22Rv1 (cell line): Measurements from ENCODE around the gene MGAT4C.

ENCODE experiments used
- H3K27ac ChIP-seq: fragments of 450-650 bp; 2 replicates; pipeline ENCODE4 v1.5.1; 2017
- CTCF ChIP-seq: fragments of 450-650 bp; IDR thresholded peaks from 2 replicates; pipeline ENCODE4 v1.5.1; 2017; ENCODE audit warnings: mild to moderate bottlenecking
- ZFX ChIP-seq: fragments of 450-650 bp; IDR thresholded peaks from 2 replicates; pipeline ENCODE4 v1.6.1; 2017; ENCODE audit warnings: antibody characterized with exemption, borderline replicate concordance

The MGAT4C gene

GRCh38 chr12:86044396-86044795, 211.8 kb downstream of the MGAT4C start:
- TF ChIP-seq CTCF = no peak
- TF ChIP-seq ZFX = no peak
- no peak overlapping the region for H3K27ac ChIP-seq

- TF ChIP-seq ZFX = no peak
- no peak for TF ChIP-seq CTCF
These were observed 214.1 kb downstream of the MGAT4C start for GRCh38 chr12:86042062-86042461.

GRCh38 chr12:86018361-86018760, 237.8 kb downstream of the MGAT4C start:
- TF ChIP-seq CTCF (no peak), ZFX (no peak)
- no peak overlapping the region for H3K27ac ChIP-seq

More at GRCh38 chr12:86042062-86042461, 214.1 kb downstream of the MGAT4C start:
- no peak overlapping the region for H3K27ac ChIP-seq

DNA sequence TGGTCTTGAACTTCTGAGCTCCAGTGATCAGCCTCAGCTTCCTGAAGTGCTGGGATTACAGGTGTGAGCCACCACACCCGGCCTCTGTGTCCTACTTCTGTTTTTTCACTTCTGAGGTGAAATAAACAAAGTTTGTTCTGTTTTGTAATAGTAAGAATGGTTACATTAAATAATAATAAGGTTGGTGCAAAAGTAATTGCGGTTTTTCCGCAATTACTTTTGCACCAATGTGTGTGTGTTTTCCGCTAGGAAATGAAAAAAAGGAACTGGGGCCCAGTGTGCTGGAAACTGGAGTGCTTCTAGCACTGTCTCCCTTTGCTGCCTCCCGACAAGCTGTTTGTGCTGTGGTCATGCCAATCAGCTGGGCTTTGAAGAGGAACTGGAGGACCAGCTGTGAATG, 241.2 kb downstream of the MGAT4C start:
- TF ChIP-seq ZFX (no peak), CTCF (no peak)

DNA sequence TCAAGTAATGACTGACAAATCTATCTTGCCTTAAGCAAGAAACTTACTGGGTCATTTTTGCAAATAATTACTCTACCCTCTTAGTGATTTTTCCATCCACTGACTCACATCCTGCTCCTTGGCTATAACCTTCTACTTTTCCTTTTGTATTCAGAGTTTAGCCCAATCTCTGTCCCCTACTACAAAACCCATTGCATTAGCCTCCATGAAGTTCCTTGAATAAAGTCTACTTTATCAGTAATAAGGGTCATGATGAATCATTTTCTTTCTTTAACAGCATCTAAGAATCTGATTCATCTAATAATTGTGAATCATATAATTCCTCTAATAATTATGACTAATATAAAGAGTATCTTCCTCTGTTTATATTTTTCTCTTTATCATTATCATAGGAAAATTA, 249.5 kb downstream of the MGAT4C start:
- H3K27ac ChIP-seq = no peak overlapping the region
- TF ChIP-seq ZFX = no peak
- no peak for TF ChIP-seq CTCF

More for the DNA sequence above, 241.2 kb downstream of the MGAT4C start:
- H3K27ac ChIP-seq = no peak overlapping the region

DNA sequence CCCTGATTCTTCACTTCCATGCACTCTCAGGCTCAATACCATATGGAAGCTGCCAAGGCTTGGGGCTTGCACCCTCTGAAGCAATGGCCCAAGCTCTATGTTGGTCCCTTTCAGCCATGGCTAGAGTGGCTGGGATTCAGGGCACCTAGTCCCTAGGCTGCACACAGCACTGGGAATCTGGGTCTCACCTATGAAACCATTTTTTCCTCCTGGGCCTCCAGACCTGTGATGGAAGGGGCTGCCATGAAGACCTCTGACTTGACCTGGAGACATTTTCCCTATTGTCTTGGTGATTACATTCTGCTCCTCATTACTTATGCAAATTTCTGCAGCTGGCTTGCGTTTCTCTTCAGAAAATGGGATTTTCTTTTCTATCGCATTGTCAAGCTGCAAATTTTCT, 258.1 kb downstream of the MGAT4C start:
- TF ChIP-seq ZFX (no peak), CTCF (no peak)

GRCh38 chr12:85996280-85996679, 259.9 kb downstream of the MGAT4C start:
- no peak for TF ChIP-seq ZFX
- no peak for TF ChIP-seq CTCF

More for the DNA sequence above, 258.1 kb downstream of the MGAT4C start:
- no peak overlapping the region for H3K27ac ChIP-seq

More at GRCh38 chr12:85996280-85996679, 259.9 kb downstream of the MGAT4C start:
- no peak overlapping the region for H3K27ac ChIP-seq
